Stimulated activated CD8-positive, alpha-beta memory T cell treated with anti-CD3 and anti-CD28 coated beads, Interleukin-15, amount 100 ng/mL, for 4 hours (primary cell): ENCODE measurements around the gene ATP6AP1.

Experiments used
- DNase-seq, 2 donors: peaks; one replicate each; pipeline ENCODE4 v3.0.0-alpha.2; 2020; ENCODE audit warnings: low read depth in 2 of 2

Gene ATP6AP1

DNA sequence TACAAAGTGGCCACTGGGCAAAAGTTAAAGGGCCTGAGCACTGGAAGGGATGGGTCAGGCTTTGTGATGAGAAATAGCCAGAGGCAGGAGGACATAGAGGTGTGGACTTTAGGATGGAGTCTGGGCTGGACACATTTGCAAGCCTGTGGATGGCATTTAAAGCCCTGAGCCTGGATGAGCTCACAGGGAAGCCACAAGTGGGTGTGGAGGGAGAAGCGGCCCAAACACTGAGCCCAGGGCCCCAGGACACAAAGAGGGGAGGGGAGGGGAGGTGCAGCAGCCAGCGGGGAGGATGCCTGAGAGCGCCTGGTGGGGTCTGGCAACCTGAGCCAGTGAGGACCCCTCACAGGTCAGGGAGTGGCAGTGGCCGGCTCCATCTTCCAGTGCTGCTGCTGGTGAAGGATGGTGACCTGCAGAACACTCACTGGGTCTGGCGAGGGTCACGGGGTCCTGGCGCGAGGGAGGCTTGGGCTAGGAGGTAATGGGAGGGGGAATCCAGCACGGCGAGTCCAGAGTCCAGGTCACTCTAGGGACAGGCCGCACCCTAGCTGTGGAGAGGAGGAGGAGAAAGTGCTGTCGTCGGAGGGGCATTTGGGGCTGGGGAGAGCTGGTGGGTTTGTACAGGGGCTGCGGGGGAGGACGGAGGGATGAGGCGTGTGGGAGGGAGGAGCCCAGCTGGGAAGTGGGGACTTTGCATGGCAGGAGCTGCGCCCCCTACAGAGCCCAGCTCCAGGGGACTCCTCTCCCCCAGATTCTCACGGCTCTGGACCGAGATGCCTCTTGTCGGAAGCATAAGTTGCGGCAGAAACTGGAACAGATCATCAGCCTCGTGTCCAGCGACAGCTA lies 43.6 kb downstream of the ATP6AP1 start:
- no peak for DNase-seq

DNA sequence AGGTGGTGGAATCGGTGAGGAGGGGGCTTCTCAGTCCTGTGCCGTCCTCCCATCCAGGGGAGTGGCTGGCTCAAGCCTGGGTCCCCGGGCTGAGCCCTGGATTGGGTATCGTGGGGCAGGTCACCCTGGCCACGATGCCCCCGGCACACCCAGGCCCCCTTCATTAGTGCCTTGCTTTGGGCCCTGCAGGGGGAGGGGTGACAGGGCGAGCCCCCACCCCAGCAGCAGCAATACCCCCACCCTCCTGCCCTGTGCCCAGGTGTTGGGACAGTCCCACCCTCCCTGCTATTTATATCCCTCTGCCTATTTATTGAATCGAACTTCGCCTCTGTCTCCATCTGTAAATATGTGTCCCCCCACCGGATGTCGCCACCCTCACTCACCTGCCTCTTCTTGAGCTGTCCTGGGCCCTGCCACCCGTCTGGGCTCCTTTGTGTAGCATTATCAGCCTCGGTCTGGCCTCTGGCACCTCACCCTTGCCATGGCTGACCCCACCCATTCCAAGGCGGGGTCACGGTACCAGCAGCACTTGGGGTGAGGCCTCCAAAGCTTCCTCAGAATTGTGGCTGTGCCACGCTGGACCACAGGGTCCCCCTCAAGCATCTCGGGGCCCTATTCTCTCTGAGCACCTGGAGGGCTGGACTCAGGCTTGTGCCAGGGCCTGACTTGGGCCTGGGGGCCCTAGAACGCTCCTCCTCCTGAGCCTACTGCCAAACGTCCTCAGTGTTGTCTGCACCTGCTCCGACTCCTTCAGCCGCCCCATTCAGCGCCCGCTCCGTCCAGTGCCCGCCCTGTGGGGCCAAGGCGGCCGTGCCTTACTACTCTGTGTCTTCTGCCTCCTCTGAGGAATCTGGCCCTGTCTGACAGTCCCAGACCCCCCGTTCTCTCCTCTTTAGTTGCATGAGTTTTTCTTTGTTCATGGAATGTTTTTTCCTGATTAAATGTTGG lies 44.5 kb downstream of the ATP6AP1 start:
- DNase-seq, result no peak

GRCh38 chrX:154473683-154474082 lies 45.2 kb downstream of the ATP6AP1 start:
- no peak for DNase-seq

DNA sequence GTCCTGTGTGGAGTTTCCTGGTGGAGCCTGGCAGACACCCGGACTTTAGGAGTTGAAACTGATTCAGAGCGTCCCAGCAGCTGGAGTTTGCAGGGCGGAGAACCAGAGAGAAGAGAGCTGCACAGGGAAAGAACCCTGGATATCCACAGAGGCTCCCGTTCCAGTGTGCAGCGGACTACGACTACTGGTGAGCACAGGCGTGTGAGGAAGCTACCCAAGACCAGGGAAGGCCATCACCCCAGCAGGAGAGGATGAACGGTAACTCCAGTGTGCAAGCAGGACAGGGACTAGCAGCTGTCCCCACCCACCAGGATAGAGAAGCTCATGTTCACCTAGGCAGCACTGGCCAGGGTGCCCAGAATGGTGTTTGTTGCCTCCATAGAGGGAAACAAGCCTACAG lies 48.3 kb downstream of the ATP6AP1 start:
- DNase-seq, result no peak

DNA sequence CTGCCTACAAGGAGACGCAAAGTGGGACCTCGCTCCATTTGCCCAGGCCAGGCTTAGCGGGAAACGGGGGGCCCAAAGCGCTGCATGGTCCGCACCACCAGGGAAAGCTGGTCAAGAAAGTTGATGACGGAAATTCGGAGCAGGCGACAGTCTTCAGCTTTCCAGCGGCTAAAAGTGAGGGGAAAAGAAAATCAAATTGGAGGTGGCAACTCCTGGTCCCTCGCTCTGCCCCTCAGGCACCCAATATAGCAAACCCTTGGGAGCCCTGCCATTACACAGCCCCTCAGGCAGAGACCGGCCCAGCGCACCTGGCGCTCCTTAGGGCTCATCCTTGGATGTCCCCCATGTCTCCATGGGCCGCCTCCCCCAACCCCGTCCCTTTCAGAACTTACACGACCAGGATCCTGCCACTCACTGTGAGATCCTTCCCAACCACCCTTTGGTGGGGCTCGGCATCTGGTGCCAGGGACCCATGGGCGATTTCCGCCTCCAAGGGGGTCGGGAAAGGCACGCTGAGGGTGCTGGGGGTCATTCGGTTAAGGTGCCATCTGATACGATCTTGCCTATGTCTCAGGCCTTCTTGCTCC lies 49.5 kb downstream of the ATP6AP1 start:
- no peak for DNase-seq

GRCh38 chrX:154478728-154479622 lies 50.5 kb downstream of the ATP6AP1 start, which contains the start of gene LAGE3:
Gene LAGE3, minus strand, starts transcription at chrX:154479281. Its CDS starts 366 bp downstream, at chrX:154478915.
- DNase-seq, result peak; percentile 81 to 86

GRCh38 chrX:154481195-154481594 lies 52.7 kb downstream of the ATP6AP1 start:
- DNase-seq, result no peak

- DNase-seq, result no peak
Measured at GRCh38 chrX:154481911-154482601, 53.6 kb downstream of the ATP6AP1 start.

- DNase-seq, result no peak
Measured at GRCh38 chrX:154482786-154483185, 54.3 kb downstream of the ATP6AP1 start.

DNA sequence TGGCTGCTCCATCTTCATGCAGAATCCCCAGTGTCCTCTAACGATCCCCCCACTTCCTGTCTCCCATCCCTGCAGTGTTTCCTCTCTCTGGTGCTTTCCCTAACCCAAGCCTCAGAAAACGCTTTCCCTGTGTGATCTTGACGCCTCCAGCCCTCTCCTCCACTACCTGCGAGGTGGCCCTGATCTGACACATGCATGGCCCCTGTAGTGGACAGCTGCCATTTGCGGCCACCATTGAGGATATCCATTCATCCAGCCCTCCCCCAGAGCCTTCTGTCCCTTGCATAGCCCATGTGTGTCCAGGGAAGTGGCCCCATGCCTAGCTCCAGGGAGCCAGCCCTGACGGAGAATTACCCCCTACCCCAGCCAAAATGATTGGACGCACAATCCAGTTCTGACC lies 54.8 kb downstream of the ATP6AP1 start:
- DNase-seq, result no peak

GRCh38 chrX:154484255-154485149 lies 56.0 kb downstream of the ATP6AP1 start:
- DNase-seq, result no peak

DNA sequence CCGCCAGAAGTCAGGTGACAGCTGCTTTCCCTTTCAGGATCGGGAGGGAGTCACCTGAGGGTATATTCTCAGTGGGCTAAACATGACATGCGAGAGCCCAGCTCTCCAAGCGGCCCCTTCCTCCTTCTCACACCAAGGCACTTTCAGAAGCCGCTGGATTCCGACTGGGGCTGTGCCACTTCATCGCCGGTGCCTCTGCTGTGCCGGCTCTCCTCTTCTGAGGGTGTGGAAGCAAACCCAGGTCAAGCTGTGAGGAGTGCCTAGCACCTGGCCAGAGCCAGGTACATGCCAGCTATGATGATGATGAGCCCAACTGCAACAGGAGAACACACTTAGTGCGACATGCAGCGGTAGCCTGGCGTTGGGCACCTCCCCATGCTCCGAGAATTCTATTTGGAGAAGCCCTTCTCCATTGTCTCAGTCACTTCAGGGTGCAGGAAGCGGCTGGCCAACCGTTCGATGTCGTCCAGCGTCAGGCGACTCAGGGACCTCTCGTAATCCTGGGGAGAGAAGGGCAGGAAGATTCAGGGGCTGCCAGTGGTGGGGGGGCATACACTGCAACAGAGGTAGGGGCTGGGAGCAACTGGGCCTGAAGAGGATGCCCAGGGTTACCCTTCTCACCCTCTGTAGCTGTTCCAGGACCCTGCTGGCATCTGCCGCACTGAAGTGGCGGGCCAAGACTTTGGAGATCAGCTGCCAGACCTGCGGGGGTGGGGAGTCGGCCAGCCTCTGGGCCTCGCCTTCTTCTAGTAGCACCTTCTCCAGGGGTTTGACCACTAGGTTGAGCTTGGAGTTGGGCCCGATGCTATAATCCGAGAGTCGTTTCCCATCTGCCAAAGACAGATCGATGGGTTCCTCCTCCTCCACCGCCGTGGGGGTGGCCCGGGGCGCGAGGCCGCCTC lies 56.9 kb downstream of the ATP6AP1 start:
- DNase-seq, result no peak

- DNase-seq, result no peak
Measured at GRCh38 chrX:154486052-154486395, 57.5 kb downstream of the ATP6AP1 start.
